ENCODE results near the gene CEP85L.

Gene CEP85L

DNA sequence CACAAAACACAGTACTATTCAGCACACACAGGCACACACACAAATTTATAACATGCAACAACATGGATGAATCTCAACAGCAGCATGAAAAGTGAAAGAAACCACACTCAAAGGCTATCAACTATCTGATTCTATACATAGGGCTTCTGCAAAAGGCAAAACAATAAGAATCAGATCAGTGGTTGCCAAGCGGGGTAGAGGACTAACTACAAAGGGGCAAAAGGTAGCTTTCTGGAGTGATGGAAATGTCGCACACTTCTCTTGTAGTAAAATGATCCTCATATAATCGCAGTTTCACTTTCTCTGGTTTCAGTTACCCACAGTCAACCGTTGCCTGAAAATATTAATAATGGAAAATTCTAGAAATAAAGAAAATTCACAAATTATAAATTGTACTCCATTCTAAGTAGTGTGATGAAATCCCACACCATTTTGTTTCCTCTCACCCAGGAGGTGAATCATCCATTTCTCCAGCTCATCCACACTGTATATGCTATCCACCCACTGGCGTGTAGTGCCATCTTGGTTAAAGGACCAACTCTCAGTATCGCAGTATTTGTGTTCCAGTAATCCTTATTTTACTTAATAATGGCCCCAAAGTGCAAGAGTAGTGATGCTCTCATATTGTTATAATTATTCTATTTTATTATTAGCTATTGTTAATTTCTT is 116.1 kb downstream of the CEP85L start:
- DNase-seq: no peak

DNA sequence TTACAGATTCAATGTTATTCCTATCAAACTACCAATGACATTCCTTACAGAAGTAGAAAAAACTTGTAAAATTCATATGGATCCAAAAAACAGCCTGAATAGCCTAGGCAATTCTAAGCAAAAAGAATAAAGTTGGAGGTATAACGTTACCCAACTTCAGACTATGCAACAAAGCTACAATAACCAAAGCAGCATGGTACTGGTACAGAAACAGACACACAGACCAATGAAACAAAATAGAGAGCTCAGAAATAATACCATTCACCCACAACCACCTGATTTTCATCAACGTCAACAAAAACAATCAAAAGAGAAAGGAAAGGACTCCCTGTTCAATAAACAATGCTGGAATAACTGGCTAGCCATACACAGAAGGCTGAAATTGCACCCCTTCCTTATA is 120.4 kb downstream of the CEP85L start:
- DNase-seq: no peak

DNA sequence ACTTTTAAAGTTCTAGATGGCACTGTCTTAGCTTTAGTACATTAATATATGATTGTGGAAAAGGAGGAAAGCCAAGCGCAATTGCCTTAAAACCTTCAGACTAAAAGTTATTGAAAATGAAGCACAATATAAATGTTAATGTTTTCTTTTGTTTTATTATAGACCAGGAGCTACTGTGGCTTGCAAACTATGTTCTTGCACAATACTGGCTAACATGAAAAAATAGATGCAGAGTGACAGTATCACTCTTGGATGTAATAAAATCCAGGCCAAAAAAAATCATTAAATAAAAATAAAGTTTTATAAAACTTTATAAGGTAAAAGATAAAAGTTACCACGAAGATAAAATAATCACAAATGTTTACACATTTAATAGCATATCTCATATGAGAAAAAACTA is 121.6 kb downstream of the CEP85L start:
- DNase-seq: no peak

DNA sequence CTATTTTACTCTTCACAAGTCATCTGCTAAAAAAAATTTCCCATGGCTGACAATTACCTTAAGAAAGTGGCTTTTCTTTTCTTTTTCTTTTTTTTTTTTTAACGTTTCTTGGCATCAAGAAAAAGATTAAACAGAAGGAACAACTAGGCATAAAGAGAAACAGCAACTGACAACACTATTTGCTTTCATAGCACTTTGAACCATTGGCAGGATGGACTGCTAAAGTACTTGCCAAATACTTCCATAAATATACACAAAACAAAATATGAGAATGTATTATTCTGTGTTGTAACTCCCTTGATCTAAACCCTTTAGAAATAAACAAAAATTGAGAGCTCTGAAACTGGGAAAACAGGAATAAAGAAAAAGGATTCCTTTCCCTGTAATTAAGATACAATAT is 123.3 kb downstream of the CEP85L start:
- DNase-seq: no peak

DNA sequence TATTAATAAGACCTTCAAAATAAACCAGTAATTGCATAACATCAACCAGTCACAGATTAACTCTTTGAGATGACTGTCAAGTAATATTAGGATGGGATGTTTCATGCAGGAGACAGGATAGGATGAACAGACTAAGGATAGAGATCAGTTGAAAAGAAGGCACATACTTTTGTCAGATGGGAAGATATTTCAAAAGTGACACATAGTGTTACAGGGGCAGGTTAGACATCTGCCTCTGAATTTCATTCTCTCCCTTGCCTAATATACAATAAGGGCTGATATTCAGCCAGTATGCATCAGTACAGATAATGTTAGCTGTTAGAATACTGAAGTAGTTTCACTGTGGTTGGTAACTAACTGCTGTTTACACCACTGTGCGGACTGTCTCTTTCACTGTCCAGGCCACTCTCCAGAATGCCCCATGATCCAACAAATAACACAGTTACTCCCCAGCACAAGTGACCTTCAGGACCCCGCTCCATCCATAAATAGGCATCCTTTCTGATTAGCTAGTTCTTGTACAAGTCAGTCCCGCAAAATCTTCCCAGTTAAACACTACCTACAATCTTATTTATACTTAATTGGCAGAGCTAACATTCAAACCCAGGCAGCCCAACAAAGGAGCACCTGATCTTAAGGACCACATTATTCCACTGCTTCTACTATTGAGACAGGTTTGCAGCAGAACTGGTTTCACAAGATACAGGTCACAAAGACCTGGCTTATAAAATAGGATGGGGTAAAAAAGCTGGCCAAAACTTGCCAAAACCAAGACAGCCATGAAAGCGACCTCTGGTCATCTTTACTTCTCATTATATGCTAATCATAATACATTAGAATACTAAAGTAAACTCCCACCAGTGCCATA is 125.2 kb downstream of the CEP85L start:
- no peak for DNase-seq

DNA sequence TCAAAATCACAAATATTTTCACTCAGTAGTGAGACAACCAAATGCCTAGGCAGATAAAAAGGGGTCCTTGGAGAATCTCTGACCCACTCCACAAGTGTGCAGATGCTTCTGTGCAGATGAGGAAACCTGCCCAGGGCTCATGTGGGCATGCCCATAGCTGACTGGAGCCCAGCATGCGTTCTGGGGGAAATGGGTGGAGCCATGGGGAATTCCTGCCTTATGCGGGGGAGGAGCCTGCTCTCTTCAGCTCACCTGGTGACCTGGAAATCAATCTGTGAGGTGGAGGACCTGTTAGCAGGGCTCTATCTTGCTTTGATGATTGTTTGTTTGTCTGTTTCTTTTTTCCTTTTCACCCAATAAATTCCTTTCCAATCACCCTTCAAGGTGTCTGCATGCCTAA is 126.7 kb downstream of the CEP85L start:
- no peak for DNase-seq

DNA sequence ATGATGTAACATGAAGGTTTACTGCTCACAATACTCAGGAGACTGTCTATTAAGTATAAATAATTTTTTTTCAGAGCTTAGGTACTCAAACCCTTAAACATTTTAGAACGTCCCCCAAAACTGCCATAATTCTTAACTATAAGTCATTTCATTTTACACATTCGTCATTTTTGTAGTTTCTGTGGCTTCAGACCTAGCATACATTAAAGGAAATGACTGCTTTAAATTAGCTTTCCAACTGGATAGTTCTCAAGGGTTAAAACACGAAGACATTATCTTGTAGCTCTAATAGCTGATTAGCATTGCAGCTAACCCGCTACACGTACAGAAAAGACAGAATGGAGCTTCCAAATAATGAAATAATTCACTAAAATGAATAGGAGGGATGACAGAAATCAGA is 128.2 kb downstream of the CEP85L start:
- DNase-seq: no peak

DNA sequence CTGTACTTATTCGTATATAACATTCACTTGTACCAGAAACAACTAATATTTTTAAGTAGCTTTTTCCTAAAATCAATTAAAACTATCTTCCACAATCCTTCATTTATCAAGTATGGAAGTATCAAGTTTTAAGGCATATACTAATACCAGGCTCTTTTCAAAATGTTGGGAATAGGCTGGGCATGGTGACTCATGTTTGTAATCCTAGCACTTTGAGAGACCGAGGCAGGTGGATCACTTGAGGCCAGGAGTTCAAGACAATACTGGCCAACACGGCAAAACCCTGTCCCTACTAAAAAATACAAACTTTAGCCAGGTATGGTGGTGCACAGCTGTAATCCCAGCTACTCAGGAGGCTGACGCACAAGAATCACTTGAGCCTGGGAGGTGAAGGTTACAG is 129.0 kb downstream of the CEP85L start:
- no peak for DNase-seq

DNA sequence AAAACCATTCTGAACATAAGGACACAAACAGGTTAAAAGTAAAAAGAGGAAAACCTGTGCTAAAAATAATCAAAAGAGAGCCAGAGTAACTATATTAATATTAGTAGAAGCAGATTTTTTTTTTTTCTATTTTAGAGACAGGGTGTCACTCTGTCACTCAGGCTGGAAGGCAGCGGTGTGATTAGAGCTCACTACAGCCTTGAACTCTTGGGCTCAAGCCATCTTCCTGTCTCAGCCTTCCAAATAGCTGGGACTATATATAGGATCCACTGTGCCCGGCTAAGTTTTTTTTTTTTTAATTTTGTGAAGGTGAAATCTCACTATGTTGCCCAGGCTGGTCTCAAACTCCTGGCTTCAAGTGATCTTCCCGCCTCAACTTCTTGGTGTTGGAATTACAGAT is 136.7 kb downstream of the CEP85L start:
- DNase-seq: no peak

DNA sequence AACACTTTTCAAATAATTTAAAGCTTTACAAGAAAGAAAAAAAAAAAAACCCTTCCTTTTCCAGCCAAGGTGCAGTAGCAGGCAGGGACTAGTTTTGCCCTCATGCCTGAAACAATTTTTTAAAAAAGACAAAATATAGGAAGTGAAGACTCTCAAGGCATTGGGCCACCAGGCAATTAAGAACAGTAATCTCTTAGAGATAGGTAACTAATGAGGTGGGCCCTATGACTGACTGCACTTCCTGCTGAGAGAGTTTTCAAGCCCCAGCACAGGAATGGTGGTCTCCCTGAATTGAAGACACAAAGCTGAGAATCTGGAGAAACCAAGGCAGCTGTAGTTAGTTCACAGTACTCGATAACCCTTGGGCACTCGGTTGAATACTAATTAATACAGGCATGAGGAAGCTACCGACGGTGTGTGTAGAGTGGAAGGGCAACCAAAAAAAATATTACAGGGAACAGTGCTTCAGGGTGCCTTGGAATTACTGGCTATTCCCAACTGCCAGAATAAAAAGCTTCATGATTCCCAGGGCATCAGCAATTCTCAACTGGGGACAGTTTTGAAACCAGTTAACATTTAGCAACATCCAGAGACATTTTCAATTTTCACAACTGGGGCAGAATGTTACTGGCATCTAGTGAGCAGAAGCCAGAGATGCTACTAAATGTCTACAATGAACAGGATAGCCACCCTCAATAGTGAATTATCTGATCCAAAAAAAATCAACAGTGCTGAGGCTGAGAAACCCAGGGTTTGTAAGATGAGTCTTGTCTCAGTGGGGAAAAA is 139.3 kb downstream of the CEP85L start:
- DNase-seq: no peak

DNA sequence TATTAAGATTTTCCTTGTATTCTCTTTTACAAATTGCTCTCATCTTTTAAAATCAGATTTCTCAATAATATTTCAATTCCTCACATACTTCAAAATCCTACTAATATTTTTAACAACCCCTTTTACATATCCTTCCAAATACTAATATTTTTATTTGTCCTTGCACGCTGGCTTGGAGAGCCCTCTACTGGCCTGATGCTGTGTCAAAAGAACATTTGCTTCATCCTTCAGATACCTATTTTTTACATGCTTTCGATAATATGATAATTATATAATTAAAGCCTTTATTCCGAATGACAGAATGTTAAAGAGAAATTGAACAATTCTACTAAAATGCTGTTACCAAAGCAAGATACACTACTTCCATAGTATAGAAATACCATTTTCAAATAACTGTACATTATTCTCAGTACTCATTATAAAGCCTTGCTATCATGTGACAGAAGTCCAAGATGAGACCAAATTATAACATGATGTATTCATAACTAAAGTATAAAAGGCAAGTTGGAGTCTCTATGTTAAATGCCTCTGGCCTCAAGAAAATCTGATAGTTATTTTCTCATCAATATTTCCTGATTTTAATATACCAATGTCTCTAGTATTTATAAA is 142.3 kb downstream of the CEP85L start:
- DNase-seq: peak in 1 of 2 experiments; percentile 49

DNA sequence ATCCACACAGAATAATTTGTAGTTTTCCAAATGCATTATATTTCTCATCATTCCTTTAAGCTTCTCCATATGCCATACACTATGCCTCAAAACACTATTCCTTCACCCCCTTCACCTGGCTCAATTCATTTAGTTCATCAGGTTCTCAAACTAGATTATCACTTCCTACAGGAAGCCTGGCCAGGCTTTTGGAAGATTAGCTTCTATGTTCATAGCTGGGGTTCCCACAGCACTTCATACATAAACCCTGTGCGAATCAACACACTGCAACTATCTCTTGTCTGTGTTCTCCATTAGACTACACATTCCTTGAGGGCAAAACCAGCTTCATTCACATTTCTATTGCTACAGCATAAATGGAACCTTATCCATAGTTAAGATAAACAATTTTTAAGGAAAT is 143.8 kb downstream of the CEP85L start:
- no peak for DNase-seq

DNA sequence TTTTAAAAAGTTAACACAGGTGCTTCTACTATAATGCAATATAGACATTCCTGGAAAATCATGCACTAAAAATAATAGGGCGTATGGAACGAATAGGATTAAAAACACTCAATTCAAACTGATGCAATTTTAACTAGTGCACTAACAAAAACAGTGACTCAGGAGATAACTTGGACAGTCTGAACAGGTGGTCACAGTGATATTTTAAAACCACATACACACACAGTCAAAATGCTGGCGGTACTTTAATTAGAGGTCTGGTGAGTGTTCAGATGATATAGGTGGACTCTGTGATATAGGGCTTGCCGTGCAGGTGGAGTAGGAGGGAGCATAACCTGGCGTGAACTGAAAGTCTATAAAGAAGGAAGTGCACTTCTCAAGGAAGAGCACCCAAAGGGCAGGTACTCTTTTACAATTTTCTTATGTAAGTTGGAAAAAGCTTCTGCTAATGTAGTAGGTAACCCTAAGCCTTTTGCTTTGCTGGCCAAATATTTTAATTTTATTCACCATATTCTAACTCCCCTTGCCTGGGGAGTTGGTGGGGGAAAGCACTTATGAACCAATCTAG is 145.2 kb downstream of the CEP85L start:
- DNase-seq: peak in 1 of 2 experiments; percentile 42

DNA sequence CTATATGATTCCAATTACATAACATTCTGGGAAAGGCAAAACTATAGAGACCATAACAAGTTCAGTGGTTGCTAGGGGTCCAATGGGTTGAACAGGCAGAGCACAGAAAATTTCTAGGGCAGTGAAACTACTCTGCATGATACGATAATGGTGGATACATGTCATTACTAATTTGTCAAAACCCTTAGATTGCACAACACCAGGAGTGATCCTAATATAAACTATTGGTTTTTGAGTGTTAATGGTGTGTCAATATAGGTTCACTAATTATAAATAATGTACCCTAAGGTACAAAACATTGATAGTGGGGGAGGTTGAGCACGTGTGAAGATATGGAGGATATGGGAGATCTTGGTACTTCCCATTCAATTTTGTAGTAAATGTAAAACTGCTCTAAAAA is 145.7 kb downstream of the CEP85L start:
- DNase-seq: no peak

DNA sequence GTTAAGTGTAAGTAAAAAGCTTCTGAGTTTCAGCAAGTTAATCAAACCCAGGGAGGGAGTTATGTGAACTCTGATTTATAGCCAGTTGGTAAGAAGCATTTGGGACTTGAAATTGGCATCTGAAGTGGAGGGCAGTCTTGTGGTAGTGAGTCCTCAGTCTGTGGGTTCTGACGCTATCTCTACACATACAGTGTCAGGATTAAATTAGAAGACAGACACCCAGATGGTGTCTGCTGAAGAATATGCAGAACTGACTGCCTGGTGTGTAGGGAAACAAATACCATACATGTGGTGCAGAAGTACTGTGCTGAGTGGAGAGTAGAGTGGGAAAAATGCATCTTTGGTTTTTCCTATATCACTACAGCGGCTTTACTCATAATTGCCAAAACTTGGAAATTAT is 146.8 kb downstream of the CEP85L start:
- no peak for DNase-seq

DNA sequence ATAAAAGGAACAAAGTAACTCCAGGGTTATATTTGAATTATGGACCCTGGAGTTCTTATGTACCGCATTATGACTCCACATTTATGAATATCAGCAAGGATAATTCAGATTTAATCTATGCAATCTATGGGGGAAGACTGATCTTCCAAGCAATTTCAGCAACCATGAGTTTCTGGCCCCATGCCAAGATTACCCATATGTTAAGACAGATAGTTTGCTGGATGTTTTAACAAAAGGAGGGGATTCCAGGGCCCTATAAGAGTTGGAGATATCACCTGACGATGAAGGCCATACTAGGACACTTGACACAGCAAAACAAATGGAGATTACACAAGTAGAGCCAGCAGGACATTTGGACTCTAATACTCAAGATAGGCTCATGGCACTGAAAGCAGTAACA is 149.2 kb downstream of the CEP85L start:
- DNase-seq: no peak

DNA sequence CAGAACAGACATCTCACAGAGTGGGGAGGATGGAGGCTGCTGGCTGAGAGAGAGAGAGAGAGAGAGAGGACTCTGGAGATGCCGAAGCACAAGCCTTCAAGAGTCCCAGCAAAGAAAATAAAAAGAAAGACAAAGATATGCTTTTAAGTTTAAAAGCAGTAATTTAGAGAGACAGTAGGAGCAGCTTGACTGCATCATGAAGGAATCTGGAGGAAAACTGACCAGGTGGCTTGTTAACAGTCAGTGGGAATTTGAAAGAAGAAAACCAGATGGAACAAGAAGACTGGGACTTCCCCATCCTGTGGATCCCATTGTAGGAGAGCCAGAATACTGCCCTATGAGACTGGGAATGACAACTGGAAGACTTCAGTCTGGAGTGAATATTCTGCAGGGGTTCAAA is 149.6 kb downstream of the CEP85L start:
- no peak for DNase-seq

DNA sequence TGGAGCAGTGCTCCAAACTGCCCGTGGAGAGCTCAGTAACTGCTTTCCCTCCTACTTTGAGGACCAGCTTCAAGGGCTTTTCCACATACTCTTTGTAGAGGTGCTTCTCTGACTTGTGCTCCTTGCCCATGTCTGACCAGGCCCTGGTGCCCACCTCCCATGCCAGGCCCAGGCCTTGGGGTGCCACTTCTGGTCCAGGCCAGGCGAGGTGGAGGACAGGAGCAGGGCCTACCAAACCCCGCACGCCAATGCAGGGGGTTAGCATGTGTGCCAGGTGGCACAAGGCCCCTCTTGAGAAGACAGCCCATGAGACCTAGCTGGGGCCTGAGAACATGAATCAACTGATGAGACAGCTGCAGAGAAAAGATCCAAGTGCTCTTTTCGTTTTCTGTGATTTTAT is 150.3 kb downstream of the CEP85L start:
- no peak for DNase-seq

DNA sequence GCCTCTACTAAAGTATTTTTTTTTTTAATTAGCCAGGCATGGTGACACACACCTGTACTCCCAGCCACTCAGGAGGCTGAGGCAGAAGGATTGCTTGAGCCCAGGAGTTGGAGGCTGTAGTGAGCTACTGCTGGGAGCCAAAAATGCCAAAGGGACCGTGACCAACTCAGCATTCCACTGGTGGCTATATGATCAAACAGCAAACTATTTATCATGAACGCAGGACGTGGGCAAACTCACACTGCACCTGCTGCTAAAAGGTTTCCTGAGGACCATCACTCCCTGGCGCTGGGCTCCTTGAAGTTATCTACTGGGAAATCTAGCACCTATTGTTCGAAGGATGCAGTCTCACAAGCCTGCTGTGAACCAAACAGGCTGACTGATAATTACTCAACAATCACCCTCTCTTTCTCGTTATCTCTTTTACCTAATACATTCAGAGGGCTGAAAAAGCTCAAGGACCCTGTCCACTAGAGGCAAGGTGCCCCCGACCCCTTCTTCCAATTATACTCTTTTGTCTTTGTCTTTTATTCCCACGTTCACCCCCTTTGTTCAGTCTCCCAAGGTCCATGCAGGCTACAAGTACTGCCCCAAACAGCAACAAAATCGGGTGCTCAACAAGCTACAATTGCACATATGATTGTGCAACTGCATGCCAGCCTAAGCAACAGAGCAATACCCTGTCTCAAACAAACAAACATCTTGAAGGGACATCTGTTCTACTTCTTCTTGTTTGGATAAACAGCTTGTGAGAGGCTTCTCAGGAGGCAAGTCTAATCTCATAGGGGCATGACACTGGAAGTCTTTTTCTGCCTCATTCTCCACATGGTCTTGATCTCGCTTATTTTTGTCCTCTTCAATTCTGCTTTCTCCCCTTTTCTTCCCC is 151.0 kb downstream of the CEP85L start:
- DNase-seq: no peak

DNA sequence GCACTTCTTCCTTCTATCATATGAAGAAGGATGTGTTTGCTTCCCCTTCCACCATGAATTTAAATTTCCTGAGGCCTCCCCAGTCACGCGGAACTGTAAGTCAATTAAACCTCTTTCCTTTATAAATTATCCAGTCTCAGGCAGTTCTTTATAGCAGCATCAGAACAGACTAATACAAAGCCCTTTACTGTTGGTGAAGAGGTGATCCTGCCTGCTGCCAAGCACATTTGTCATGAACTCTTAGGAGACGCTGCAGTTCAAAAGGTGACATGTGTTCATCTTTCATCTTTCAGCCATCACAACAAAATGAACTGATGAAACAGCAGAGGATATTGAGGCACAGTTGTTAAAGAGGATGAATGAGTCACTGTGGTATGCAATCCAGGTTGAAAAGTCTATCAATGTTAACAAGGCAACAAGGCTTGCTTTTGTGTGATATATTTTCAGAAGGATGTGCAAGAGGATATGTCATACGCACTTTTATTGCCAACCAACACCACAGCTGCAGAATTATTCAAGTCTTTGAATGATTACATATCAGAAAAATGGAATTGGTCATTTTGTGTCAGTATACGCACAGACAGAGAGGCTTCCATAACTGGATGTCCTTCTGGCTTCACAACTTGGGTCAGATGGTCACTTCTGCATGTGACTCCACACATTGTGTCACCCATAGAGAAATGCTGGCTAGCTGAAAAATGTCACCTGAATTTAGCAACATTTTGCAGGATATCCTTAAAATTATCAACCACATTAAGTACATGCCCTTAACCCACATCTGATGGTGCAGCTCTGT is 155.7 kb downstream of the CEP85L start:
- DNase-seq: no peak

DNA sequence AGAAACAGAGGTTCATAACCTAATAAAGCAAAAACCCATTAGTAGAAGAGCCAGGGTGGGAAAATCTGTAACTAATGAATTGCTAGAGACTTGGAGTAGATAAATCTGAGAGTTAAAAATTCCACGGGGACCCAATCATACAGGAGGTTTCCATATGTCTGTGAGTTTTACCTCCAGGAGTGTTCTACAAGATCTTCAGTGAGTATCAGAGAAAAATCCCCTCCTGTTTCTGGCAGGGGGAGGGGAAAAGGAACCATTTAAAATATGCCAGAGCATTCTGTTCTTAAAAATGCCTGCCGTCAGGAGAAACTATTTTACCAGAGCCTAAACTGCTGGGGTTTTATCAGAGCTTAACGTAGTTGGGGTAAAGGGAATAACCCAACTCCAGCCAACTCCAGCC is 157.3 kb downstream of the CEP85L start:
- no peak for DNase-seq
